ENCODE data around the gene SH3GLB1. TPM values are rescaled to one million over a fixed set of nuclear protein-coding genes. Genes with fewer than 3 reads are reported as not detected.

The SH3GLB1 gene
- total and polyA plus RNA-seq, 7 experiments from 2014 or later = 22.9 to 72.0 (median 44.2) TPM

DNA sequence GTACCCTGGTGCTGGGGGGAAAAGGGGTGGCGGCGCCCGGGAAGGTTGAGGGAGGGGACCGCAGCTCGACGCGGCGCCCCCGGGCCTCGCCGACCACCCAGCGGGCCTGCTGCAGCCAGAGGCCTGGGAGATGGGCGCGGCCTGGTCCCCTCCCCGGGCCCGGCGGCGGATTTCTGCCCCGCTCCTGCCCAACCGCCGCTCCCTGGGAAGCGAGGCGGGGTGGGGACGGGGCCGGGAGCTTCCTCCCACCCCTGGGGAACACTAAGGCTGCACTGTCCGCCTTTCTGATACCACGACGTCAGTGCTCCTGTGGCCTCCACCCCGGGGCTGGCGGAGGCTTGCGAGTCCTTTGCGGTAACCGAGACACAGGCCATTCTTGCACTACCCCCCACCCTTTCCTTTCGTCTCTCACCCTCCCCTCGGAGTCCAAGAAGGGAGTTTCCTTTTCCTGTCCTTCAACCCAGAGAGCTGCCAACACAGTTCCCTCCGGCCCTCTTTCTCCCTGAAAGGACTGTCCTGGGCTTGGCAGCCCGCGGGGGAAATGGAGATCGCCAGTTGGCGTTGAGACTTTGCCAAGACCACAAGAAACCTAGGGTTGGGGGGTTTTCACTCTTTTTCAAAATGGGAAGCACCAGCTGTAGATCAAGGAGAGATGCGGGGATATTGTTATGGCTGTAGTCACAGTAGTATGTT lies 742 bp downstream of the SH3GLB1 start:
- peaks cover 0 to 15% (median 5%) of the 10 kb centered on the region in 5 donors for H3K36me3 Mint-ChIP-seq
- ATAC-seq (peak; percentile 17), DNase-seq (peak in 2 of 9 donors; percentile 31)
- peaks cover 33 to 71% (median 61%) of the 10 kb centered on the region in 7 donors for H3K4me1 Mint-ChIP-seq
- peak overlapping the region; percentile 95 to 99 (median 97) for H3K4me3 Mint-ChIP-seq
- H3K27ac Mint-ChIP-seq = peak overlapping the region; percentile 96 to 99 (median 97)
- Histone ChIP-seq H3K4me3 (ENCODE audit: low read length) (peak overlapping the region; percentile 83), H3K4me1 (ENCODE audit: control insufficient read depth in 2 of 2, insufficient read depth in 2 of 2, low read length in 2 of 2) (peaks cover 16 to 17% of the 10 kb centered on the region in 2 donors), H3K27ac (ENCODE audit: low read depth, low read length) (peak overlapping the region; percentile 86), H3K9me3 (ENCODE audit: control insufficient read depth in 2 of 3, low read length in 3 of 3) (no peaks in the 10 kb centered on the region), H3K27me3 (ENCODE audit: control insufficient read depth in 2 of 2, insufficient read depth in 2 of 2, low read length in 2 of 2) (no peaks in the 10 kb centered on the region), H3K36me3 (ENCODE audit: control insufficient read depth in 2 of 3, insufficient read depth in 3 of 3, low read length in 3 of 3) (peaks cover 0 to 7% (median 0%) of the 10 kb centered on the region in 3 experiments)
- H3K9me3 Mint-ChIP-seq = peaks cover 0 to 4% (median 0%) of the 10 kb centered on the region in 11 donors
- intact Hi-C loops (cut with micrococcal nuclease) = loop anchor here (1.0 to 10.0 kb wide), 17 partner anchors 14 to 1980 kb away; partner anchors contain the start of genes ODF2L (in 2 of the 2), BCL10 (in 1 of the 2), HS2ST1 (in 1 of the 2) and LMO4 (in 1 of the 2)
- no peaks in the 10 kb centered on the region for H3K27me3 Mint-ChIP-seq
- CTCF ChIA-PET = interaction anchor here (0.6 to 3.3 kb wide), 14 partner anchors 10 to 379 kb away, joined by 3 to 27 read pairs (median 4); no protein-coding TSS in a partner anchor
- POLR2A ChIA-PET = interaction anchor here (0.6 to 5.0 kb wide), 18 partner anchors 10 to 323 kb away, joined by 3 to 54 read pairs (median 4); partner anchors contain the start of genes HS2ST1, ODF2L and SELENOF

DNA sequence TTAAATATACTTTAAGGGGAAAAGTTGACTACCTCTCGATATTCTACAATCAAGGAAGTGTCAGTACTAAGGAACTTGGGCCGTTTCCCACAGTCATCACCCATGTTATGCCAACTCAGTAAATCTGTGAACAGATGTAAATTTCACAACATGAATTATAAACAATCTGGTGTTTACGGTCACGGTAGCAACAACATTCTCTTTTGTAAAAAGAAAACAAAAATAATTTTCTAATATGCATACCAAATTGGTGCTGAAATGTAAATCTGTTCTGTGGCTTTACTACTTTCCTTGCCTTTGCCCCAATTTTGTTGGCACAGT lies 1.2 kb downstream of the SH3GLB1 start:
- DNase-seq (no peak), ATAC-seq (no peak)
- H3K4me3 ChIP-seq (ENCODE audit: low read length) = peak overlapping the region; percentile 83
- H3K36me3 ChIP-seq (ENCODE audit: control insufficient read depth in 2 of 3, insufficient read depth in 3 of 3, low read length in 3 of 3) = peaks cover 0 to 7% (median 0%) of the 10 kb centered on the region in 3 experiments
- H3K27ac ChIP-seq (ENCODE audit: low read depth, low read length) = peak overlapping the region; percentile 86
- Mint-ChIP-seq H3K27me3 (no peaks in the 10 kb centered on the region), H3K9me3 (peaks cover 0 to 4% (median 0%) of the 10 kb centered on the region in 11 donors), H3K4me3 (peak overlapping the region; percentile 93 to 99 (median 97)), H3K36me3 (peaks cover 0 to 15% (median 4%) of the 10 kb centered on the region in 5 donors), H3K4me1 (peaks cover 30 to 74% (median 64%) of the 10 kb centered on the region in 7 donors), H3K27ac (peak overlapping the region; percentile 92 to 98 (median 96))
- no peaks in the 10 kb centered on the region for H3K27me3 ChIP-seq (ENCODE audit: control insufficient read depth in 2 of 2, insufficient read depth in 2 of 2, low read length in 2 of 2)
- CTCF ChIA-PET = interaction anchor here (0.6 to 3.3 kb wide), 7 partner anchors 9 to 197 kb away, joined by 3 to 27 read pairs (median 8); no protein-coding TSS in a partner anchor
- no peaks in the 10 kb centered on the region for H3K9me3 ChIP-seq (ENCODE audit: control insufficient read depth in 2 of 3, low read length in 3 of 3)
- POLR2A ChIA-PET = interaction anchor here (0.6 to 5.0 kb wide), 6 partner anchors 10 to 309 kb away, joined by 3 to 54 read pairs (median 12); partner anchors contain the start of genes HS2ST1, ODF2L and SELENOF
- H3K4me1 ChIP-seq (ENCODE audit: control insufficient read depth in 2 of 2, insufficient read depth in 2 of 2, low read length in 2 of 2) = peaks cover 16 to 17% of the 10 kb centered on the region in 2 donors
- intact Hi-C loops (cut with micrococcal nuclease) = loop anchor here (2.0 to 10.0 kb wide), 9 partner anchors 13 to 1979 kb away; partner anchors contain the start of genes BCL10 (in 1 of the 2), PKN2 (in 1 of the 2) and SYDE2 (in 1 of the 2)

DNA sequence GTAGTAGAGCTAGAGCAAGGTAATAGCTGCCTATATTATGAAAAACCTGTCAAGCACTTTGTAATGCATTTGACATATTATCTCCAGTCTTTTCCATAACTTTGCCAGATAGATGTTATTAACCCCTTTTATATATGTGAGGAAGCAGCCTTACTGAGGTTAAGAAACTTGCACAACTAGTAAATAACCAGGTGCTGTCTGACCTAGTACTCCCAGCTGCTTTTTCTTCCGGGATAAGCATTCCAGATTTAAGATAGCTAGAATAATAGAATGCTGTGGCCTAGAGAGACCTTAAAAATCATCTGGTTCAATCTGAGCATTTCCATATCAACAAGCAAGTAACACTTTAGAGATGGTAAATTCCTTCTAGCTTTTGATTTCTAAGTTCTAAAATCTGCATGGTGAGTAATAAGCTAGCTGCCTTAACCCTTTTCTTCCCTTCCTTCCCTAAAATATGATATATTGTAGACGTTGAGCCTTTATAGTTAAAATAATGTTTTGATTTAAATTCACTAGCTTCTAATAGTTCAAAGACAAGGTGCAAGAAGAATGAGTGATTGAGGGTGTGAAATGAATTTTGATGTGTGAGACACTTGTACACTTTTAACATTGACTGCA lies 1.8 kb downstream of the SH3GLB1 start:
- Histone ChIP-seq H3K4me1 (ENCODE audit: control insufficient read depth in 2 of 2, insufficient read depth in 2 of 2, low read length in 2 of 2) (peaks cover 16 to 17% of the 10 kb centered on the region in 2 donors), H3K9me3 (ENCODE audit: control insufficient read depth in 2 of 3, low read length in 3 of 3) (no peaks in the 10 kb centered on the region), H3K36me3 (ENCODE audit: control insufficient read depth in 2 of 3, insufficient read depth in 3 of 3, low read length in 3 of 3) (peaks cover 0 to 7% (median 0%) of the 10 kb centered on the region in 3 experiments), H3K4me3 (ENCODE audit: low read length) (peak overlapping the region; percentile 83), H3K27ac (ENCODE audit: low read depth, low read length) (peak overlapping the region; percentile 86), H3K27me3 (ENCODE audit: control insufficient read depth in 2 of 2, insufficient read depth in 2 of 2, low read length in 2 of 2) (no peaks in the 10 kb centered on the region)
- Mint-ChIP-seq H3K27me3 (no peaks in the 10 kb centered on the region), H3K4me3 (peak overlapping the region; percentile 93 to 99 (median 97)), H3K4me1 (peaks cover 30 to 78% (median 66%) of the 10 kb centered on the region in 7 donors), H3K36me3 (peaks cover 0 to 15% (median 4%) of the 10 kb centered on the region in 5 donors), H3K9me3 (peaks cover 0 to 4% (median 0%) of the 10 kb centered on the region in 11 donors), H3K27ac (peak overlapping the region; percentile 12 to 98 (median 96))
- intact Hi-C loops (cut with micrococcal nuclease) = loop anchor here (1.0 to 10.0 kb wide), 9 partner anchors 8 to 1979 kb away; partner anchors contain the start of genes BCL10 (in 1 of the 2), PKN2 (in 1 of the 2) and SYDE2 (in 1 of the 2)
- DNase-seq (no peak), ATAC-seq (no peak)
- POLR2A ChIA-PET = interaction anchor here (0.6 to 5.0 kb wide), 5 partner anchors 10 to 318 kb away, joined by 3 to 54 read pairs (median 21); partner anchors contain the start of genes HS2ST1, ODF2L and SELENOF
- CTCF ChIA-PET = interaction anchor here (0.6 to 3.3 kb wide), 5 partner anchors 9 to 197 kb away, joined by 4 to 27 read pairs (median 5); no protein-coding TSS in a partner anchor

DNA sequence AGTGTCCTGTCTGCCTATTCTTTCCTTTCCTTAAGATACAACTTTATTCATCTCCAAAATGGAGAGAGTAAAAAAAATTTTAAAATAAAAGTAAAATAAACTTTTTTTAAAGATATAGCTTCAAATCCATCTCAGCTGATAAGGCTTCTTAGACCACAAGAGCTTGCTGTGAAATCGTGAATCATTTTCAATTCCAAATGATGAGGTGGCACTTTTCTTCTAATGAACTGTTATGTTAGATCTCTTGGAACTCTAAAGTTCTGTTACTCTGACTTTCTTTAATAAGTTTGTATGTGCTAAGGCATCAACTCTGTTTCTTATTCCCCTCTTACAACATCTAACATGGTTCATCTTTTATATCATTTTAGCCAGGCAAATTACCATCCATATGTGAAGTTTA lies 4.5 kb downstream of the SH3GLB1 start:
- Histone ChIP-seq H3K27ac (ENCODE audit: low read depth, low read length) (no peak overlapping the region), H3K9me3 (ENCODE audit: control insufficient read depth in 2 of 3, low read length in 3 of 3) (no peaks in the 10 kb centered on the region), H3K4me1 (ENCODE audit: control insufficient read depth in 2 of 2, insufficient read depth in 2 of 2, low read length in 2 of 2) (peaks cover 21 to 24% of the 10 kb centered on the region in 2 donors), H3K4me3 (ENCODE audit: low read length) (no peak overlapping the region), H3K27me3 (ENCODE audit: control insufficient read depth in 2 of 2, insufficient read depth in 2 of 2, low read length in 2 of 2) (no peaks in the 10 kb centered on the region), H3K36me3 (ENCODE audit: control insufficient read depth in 2 of 3, insufficient read depth in 3 of 3, low read length in 3 of 3) (peaks cover 0 to 7% (median 0%) of the 10 kb centered on the region in 3 experiments)
- intact Hi-C loops (cut with micrococcal nuclease) = loop anchor here (10.0 kb wide), 8 partner anchors 204 to 1976 kb away; partner anchors contain the start of genes BCL10 (in 1 of the 2), PKN2 (in 1 of the 2) and SYDE2 (in 1 of the 2)
- ChIA-PET CTCF (no interaction called here), POLR2A (no interaction called here)
- Mint-ChIP-seq H3K4me3 (peak overlapping the region in 6 of 10 donors; percentile 3 to 45 (median 12)), H3K27ac (no peak overlapping the region), H3K4me1 (peaks cover 32 to 75% (median 52%) of the 10 kb centered on the region in 7 donors), H3K27me3 (no peaks in the 10 kb centered on the region), H3K9me3 (peaks cover 0 to 1% (median 0%) of the 10 kb centered on the region in 11 donors), H3K36me3 (peaks cover 0 to 13% (median 4%) of the 10 kb centered on the region in 5 donors)
- no peak for ATAC-seq
- no peak for DNase-seq

DNA sequence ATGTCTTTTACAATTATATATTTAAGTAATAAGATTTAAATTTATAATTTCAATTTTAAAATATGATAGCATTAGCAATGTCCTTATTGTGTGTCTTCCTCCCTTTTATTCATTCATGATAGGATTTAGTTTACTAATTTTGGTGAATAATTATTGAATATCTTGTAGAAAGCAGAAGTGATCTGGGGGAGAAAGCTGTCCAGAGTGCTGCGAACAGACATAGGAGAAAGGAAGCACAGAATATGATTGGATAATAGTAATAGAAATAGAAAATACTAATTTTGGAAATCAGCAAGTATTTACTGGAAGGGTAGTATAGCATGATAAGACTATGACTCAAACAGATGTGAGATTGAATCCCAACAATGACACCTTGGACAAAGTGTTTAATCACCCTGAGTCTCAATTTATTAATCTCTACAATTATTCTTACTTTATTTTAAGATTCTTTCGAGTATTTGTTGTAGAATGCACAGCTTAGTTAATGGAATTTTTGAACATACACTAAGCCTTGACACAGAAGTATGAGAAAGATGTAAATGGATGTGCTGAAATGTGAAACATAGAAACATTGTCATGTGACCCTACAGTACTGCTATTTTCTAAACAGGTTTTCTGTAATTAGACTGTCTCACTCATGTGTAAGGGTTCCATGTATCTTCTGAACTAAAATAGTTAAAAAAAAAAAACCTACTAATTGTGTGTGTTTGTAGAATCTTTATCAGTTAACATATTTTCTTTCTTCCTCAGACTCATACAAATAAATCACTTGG lies 7.9 kb downstream of the SH3GLB1 start:
- H3K4me3 ChIP-seq (ENCODE audit: low read length) = no peak overlapping the region
- no peaks in the 10 kb centered on the region for H3K27me3 Mint-ChIP-seq
- intact Hi-C loops (cut with micrococcal nuclease) = no loop called here
- H3K9me3 ChIP-seq (ENCODE audit: control insufficient read depth in 2 of 3, low read length in 3 of 3) = no peaks in the 10 kb centered on the region
- H3K9me3 Mint-ChIP-seq = peaks cover 0 to 1% (median 0%) of the 10 kb centered on the region in 11 donors
- POLR2A ChIA-PET = interaction anchor here (6.9 kb wide), 1 partner anchor 8 kb away, joined by 54 read pairs; the partner anchor contains the start of gene SH3GLB1
- ATAC-seq (no peak), DNase-seq (no peak)
- no peaks in the 10 kb centered on the region for H3K27me3 ChIP-seq (ENCODE audit: control insufficient read depth in 2 of 2, insufficient read depth in 2 of 2, low read length in 2 of 2)
- no peak overlapping the region for H3K27ac ChIP-seq (ENCODE audit: low read depth, low read length)
- no peak overlapping the region for H3K27ac Mint-ChIP-seq
- H3K4me1 ChIP-seq (ENCODE audit: control insufficient read depth in 2 of 2, insufficient read depth in 2 of 2, low read length in 2 of 2) = peaks cover 11 to 13% of the 10 kb centered on the region in 2 donors
- peaks cover 0 to 10% (median 5%) of the 10 kb centered on the region in 5 donors for H3K36me3 Mint-ChIP-seq
- H3K4me1 Mint-ChIP-seq = peaks cover 32 to 76% (median 58%) of the 10 kb centered on the region in 7 donors
- H3K4me3 Mint-ChIP-seq = no peak overlapping the region
- peaks cover 0 to 6% (median 0%) of the 10 kb centered on the region in 3 experiments for H3K36me3 ChIP-seq (ENCODE audit: control insufficient read depth in 2 of 3, insufficient read depth in 3 of 3, low read length in 3 of 3)
- CTCF ChIA-PET = no interaction called here
